Measurements from ENCODE around the gene VWA8.
"Not testable (repeated sequence)": the region's sequence is repeated elsewhere in the genome, so short reads cannot be mapped to it uniquely, and the experiment has no call there.

VWA8 gene

GRCh38 chr13:41842036-41842620 lies 118.8 kb downstream of the VWA8 start:
- no peak for DNase-seq

GRCh38 chr13:41837629-41838028 lies 123.3 kb downstream of the VWA8 start:
- no peak for DNase-seq

GRCh38 chr13:41835871-41836270 lies 125.0 kb downstream of the VWA8 start:
- no peak for DNase-seq

- not testable (repeated sequence) for DNase-seq
Measured at GRCh38 chr13:41834697-41835096, 126.2 kb downstream of the VWA8 start.

GRCh38 chr13:41833831-41834230 lies 127.1 kb downstream of the VWA8 start:
- DNase-seq, result no peak

GRCh38 chr13:41833201-41833600 lies 127.7 kb downstream of the VWA8 start:
- no peak for DNase-seq

- DNase-seq, result no peak
Measured at GRCh38 chr13:41827507-41828213, 133.2 kb downstream of the VWA8 start.

GRCh38 chr13:41825691-41826090 lies 135.2 kb downstream of the VWA8 start:
- DNase-seq, result no peak

GRCh38 chr13:41823476-41823875 lies 137.4 kb downstream of the VWA8 start:
- DNase-seq, result no peak

GRCh38 chr13:41822560-41822959 lies 138.3 kb downstream of the VWA8 start:
- DNase-seq, result no peak

GRCh38 chr13:41821238-41821594 lies 139.7 kb downstream of the VWA8 start:
- DNase-seq, result no peak

GRCh38 chr13:41820581-41821237 lies 140.2 kb downstream of the VWA8 start:
- no peak for DNase-seq

GRCh38 chr13:41816057-41816456 lies 144.9 kb downstream of the VWA8 start:
- no peak for DNase-seq

- DNase-seq, result no peak
Measured at GRCh38 chr13:41813426-41813825, 147.5 kb downstream of the VWA8 start.

GRCh38 chr13:41812851-41813250 lies 148.1 kb downstream of the VWA8 start:
- no peak for DNase-seq

- DNase-seq, result no peak
Measured at GRCh38 chr13:41812237-41812636, 148.7 kb downstream of the VWA8 start.

- no peak for DNase-seq
Measured at GRCh38 chr13:41811588-41812021, 149.3 kb downstream of the VWA8 start.

- no peak for DNase-seq
Measured at GRCh38 chr13:41809962-41810361, 150.9 kb downstream of the VWA8 start.

- not testable (repeated sequence) for DNase-seq
Measured at GRCh38 chr13:41803445-41803735, 157.5 kb downstream of the VWA8 start.

GRCh38 chr13:41802684-41803444 lies 158.0 kb downstream of the VWA8 start:
- DNase-seq, result no peak

- DNase-seq, result no peak
Measured at GRCh38 chr13:41802043-41802683, 158.7 kb downstream of the VWA8 start.

- no peak for DNase-seq
Measured at GRCh38 chr13:41791056-41791455, 169.9 kb downstream of the VWA8 start.

- DNase-seq, result no peak
Measured at GRCh38 chr13:41788552-41788951, 172.4 kb downstream of the VWA8 start.
